ENCODE measurements around the gene MESP1.

MESP1 gene

DNA sequence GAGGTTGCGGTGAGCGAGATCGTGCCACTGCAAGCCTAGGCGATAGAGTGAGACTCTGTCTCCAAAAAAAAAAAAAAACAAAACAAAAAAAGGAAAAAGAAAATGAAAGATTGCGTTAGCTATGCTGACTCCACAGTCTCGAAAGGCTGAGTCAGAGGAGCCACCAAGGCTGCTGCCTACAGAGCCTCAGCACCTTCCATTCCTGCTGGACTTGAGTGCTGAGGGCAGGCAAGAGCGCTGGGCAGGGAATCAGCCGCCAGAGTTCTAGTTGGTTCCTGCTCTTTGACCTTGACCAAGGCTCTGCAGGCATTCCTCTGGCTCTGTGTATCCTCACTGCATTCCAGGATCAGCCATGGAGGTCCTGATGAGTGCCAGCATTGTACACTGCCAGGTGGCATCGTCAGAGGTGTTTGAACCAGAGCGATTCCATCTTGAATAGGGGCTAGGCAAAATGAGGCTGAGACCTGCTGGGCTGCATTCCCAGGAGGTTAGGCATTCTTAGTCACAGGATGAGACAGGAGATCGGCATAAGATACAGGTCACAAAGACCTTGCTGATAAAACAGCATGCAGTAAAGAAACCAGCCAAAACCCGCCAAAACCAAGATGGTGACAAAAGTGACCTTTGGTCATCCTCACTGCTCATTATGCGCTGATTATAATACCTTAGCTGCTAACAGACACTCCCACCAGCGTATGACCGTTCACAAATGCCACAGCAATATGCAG, 31.0 kb upstream of the MESP1 start:
- in situ Hi-C loops (cut with HindIII; ENCODE audit: low sequenced_read_pairs) = no loop called here

DNA sequence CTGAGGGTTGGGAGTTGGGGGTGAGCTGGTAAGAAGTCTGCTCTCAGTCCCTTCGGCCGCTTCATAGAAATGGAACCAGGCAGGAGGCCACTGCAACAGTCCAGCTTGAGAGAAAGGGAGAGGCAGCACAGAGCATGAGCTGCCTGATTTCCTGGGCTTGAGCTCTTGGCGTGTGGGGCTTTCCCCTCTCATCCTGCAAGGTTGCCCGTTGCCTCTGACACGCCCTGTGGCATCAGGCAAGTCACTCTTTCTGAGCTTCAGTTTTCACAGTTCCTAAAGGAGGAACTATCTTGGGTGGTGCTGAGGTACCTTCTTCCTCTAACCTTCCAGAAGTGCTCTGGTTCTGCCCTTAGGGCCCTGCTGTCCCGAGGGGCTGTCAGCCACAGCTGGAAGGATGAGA, 30.0 kb upstream of the MESP1 start:
- in situ Hi-C loops (cut with HindIII; ENCODE audit: low sequenced_read_pairs) = no loop called here

DNA sequence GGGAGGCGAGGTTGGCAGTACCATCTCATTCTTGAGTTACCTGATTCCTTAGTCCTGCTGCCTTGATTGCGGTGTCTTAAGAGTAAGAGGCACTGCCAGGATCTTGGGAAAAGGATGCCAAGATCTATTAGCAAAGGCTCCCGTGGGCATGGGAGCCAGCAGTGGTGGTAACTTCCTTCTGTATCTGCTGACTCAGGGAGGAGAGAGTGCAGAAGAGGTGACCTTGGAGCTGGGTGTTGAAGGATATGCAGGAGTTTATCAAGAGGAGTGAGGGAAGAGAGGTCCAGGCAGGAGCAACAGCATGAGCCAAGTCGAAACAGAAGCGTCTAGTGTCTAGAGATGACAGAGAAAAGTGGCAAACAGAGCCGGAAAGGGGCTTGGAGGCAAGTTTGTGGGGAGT, 29.6 kb upstream of the MESP1 start:
- in situ Hi-C loops (cut with HindIII; ENCODE audit: low sequenced_read_pairs) = no loop called here

DNA sequence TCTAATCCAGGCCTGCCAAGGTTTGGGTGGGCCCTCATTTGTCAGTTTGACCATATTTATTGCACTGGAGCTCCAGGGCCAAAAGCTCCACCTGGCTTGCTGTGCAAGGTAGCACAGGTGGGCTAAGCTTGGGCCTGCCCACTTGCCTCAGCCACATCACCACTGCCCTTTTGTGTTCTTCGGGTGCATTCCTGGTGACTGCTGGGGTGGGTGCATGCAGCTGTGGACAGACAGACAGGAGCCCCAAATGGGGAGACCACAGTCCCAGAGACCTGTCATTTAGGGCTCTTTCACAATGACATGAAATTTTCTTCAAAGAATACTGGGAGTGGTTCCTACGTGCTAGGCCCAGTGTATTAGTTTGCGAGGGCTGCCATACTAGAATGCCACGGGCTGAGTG, 27.8 kb upstream of the MESP1 start:
- in situ Hi-C loops (cut with HindIII; ENCODE audit: low sequenced_read_pairs) = no loop called here

DNA sequence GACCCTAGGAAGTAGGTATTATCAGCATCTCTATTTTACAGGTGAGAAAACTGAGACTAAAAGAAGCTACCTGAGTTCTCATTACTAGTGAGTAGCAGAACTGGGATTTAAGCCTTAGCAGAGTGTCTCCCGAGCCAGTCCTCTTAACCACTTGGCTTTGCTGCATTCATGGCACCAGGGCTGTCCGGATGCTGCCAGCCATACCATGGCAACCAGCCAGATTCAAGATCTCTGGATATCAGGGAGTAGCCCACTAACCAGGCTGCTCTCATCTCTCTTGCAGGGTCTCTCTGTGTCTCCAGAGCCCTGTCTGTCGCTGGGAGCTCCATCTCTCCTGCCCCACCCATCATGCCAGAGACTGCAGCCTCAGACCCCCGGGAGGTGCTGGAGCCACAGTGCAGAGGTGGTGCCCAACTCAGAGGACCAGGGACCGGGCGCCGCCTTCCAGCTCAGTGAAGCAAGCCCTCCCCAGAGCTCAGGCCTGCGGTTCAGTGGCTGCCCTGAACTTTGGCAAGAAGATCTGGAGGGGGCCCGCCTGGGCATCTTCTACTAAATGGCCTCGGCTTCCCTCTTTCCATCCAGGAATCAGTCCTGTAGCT, 26.8 kb upstream of the MESP1 start:
- in situ Hi-C loops (cut with HindIII; ENCODE audit: low sequenced_read_pairs) = no loop called here

DNA sequence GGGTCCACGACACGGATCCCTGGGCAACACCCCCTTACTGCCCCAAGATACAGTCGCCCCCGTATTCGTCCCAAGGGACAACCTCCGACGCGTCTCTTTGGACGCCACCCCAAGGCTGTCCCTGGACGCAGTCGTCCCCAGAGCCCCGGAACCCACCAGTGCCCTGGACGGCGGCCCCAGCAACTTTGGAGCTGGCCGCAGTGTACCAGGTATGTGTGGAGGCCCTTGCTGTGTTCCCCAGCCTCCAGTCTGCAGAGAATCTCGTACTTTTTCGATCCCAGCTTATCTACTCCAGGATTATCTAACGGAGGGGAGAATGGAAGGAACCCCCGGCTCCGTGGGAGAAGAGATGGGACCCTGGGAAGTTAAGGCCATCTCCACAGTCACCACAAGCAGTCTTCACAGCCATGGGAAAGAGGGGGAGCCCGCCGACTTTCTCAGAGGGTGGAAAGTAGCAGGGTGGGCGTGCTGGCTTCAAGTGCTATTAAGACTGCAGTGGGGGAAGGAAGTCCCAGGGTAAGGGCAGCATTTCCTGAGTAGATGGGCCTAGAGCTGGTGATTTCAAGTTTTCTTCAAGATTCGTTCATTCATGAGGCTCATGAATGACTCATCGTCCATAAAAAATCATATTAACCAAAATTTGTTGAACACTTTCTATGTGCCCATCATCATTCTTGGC, 26.2 kb upstream of the MESP1 start:
- in situ Hi-C loops (cut with HindIII; ENCODE audit: low sequenced_read_pairs) = no loop called here

DNA sequence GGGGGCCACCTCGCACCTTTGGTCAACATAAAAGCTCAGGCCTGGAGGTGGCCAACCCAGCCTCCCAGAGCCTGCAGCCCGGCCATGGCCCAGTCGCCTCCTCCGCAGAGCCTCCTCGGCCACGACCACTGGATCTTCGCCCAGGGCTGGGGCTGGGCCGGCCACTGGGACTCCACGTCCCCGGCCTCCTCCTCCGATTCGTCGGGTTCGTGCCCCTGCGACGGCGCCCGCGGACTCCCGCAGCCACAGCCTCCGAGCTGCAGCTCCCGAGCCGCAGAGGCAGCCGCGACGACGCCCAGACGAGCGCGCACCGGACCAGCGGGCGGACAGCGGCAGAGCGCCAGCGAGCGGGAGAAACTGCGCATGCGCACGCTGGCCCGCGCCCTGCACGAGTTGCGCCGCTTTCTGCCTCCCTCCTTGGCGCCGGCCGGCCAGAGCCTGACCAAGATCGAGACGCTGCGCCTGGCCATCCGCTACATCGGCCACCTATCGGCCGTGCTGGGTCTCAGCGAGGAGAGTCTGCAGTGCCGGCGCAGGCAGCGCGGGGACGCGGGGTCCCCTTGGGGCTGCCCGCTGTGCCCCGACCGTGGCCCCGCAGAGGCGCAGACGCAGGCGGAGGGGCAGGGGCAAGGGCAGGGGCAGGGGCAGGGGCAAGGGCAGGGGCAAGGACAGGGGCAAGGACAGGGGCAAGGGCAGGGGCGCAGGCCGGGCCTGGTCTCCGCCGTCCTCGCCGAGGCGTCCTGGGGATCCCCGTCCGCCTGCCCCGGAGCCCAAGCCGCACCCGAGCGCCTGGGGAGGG, 25.4 kb upstream of the MESP1 start, which contains the start of gene MESP2:
Gene MESP2, plus strand, starts transcription at position 59 of the 799 bp plus-strand sequence. Its CDS starts 26 bp downstream, at position 85.
- in situ Hi-C loops (cut with HindIII; ENCODE audit: low sequenced_read_pairs) = no loop called here

DNA sequence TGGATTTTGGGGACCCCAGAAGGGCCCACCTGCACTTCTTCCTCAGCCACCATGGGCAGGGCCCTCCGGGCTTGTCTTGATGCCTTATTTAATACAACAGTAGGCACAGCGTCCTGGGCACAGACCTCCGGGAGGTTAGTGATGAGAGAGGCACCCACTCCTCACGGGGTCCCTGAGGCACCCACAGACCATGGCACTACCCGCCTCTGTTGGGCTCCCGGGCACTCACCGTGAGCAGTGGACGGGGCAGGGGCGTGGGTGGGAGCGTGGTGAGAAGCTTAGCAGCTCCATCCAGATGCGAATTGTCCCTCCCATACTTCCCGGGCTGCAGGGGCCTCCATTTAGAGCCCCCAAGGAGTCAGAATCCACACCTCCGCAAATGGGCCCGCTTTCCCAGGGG, 24.8 kb upstream of the MESP1 start:
- in situ Hi-C loops (cut with HindIII; ENCODE audit: low sequenced_read_pairs) = no loop called here

DNA sequence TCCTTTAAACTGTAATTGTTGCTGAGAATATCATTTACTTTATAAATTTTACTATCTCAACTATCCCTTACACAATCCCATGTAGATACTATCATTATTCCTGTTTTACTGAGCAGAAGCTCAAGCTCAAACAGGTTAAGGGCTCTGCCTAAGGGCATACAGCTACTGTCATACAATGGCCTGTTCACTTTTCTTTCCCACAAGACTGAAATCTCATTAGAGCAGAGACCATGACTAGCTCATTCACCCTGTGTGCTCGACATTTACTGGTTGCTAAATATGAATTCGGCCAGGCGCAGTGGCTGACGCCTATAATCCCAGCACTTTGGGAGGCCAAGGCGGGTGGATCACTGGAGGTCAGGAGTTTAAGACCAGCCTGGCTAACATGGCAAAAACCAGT, 23.4 kb upstream of the MESP1 start:
- in situ Hi-C loops (cut with HindIII; ENCODE audit: low sequenced_read_pairs) = no loop called here

DNA sequence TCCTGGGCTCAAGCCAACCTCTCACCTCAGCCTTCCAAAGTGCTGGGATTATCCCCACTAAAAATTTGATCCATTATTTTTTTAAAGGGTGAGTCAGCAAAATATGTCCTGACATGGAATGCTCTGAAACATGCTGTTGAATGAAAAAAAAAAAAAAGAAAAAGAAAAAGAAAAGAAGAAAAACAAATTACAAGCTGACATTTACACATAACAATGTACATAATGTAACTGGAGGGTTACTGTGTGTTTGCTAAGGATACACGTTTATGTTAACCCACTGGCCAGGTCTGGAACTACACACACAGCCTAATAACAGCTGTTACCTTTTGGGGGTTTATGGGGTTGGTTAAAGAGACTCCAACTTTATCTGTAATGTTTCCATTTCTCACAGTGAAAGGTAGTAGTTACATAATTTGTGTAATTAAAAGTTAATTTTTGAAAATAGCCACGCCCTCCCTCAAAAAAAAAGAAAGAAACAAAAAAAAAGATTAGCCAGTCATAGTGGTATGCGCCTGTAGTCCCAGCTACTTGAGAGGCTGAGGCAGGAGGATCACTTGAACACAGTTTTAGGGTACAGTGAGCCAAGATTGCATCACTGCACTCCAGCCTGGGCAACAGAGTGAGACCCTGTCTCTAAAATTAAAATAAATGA, 22.0 kb upstream of the MESP1 start:
- in situ Hi-C loops (cut with HindIII; ENCODE audit: low sequenced_read_pairs) = no loop called here

DNA sequence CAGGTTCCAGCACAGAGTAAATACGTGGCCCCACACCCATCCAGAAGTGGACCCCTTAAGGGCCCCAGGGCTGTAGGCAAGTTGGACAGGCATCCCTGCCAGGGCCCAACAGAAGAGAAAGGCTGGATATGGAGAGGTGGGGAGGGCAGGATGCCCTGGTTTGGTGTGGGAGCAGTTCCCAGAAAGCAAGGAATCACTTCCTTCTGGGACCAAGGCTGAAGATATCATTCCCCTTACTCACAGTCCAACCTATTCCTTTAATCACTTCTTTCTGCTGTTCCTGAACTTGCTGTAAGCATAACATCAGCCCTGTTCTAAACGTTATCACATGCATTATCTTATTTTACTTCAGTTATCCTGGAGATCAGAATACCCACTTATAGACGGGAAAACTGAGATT, 19.0 kb upstream of the MESP1 start:
- in situ Hi-C loops (cut with HindIII; ENCODE audit: low sequenced_read_pairs) = no loop called here

DNA sequence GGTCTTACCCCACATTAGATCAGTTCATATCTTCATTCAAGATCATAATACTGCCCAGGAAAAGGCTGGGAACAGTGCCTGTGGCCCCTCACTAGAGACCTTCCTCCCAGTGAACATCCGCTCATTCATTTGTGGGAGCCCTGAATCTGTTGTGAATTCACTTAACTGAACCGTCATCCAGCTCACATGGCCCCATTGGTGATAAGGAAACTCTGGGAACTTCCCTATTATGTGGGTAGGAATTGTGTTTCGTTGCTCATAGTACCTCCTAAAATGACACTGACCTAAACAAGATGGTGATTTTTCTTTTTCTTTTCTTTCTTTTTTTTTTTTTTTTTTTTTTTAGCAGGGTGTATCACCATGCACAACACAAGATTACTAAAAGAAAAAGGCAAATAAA, 18.3 kb upstream of the MESP1 start:
- in situ Hi-C loops (cut with HindIII; ENCODE audit: low sequenced_read_pairs) = no loop called here

DNA sequence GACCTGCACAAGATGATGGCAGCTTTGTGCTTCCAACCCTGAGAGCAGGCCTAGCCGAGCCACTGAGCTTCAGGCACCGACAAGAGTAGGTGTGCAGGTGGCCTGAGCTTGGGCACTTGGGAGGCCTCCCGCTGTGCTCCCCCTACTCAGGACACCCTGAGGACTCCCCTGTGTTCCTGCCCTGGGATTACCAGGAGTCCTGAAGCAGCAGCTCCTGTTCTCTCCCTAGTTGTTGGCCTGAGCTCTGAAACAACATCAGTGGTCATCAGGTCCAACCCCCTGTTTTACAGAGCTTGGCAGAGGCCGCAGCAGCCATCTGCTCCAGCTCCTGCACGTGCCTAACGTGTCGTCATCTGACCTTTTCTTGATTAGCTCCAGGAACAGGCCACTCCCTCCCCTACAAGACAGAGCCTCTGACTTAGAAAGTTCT, 17.0 kb upstream of the MESP1 start:
- in situ Hi-C loops (cut with HindIII; ENCODE audit: low sequenced_read_pairs) = no loop called here

DNA sequence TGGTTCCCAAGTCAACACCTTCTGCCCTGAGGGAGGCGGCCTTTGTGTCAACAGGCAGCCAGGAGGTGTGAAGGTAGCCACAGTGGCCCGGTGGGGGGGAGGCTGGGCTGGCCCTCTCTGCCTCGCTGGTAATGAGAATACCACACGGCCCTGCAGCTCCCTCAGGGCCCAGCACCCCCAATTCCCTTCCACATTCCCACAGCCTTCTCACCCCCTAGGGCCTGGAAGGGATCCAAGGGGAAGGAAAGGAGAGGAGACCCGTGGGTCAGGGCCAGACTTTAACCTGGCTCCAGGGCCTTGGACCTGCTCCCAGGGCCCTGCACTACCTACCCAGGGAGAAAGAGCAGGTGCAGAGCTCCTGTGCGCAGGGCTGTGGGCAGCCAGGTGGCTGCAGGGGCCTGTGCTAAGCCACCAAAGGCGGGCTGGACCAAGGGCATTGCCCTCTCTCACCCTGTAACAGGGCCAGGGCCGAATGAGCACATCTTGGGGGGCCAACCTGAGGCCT, 16.4 kb upstream of the MESP1 start:
- in situ Hi-C loops (cut with HindIII; ENCODE audit: low sequenced_read_pairs) = no loop called here

DNA sequence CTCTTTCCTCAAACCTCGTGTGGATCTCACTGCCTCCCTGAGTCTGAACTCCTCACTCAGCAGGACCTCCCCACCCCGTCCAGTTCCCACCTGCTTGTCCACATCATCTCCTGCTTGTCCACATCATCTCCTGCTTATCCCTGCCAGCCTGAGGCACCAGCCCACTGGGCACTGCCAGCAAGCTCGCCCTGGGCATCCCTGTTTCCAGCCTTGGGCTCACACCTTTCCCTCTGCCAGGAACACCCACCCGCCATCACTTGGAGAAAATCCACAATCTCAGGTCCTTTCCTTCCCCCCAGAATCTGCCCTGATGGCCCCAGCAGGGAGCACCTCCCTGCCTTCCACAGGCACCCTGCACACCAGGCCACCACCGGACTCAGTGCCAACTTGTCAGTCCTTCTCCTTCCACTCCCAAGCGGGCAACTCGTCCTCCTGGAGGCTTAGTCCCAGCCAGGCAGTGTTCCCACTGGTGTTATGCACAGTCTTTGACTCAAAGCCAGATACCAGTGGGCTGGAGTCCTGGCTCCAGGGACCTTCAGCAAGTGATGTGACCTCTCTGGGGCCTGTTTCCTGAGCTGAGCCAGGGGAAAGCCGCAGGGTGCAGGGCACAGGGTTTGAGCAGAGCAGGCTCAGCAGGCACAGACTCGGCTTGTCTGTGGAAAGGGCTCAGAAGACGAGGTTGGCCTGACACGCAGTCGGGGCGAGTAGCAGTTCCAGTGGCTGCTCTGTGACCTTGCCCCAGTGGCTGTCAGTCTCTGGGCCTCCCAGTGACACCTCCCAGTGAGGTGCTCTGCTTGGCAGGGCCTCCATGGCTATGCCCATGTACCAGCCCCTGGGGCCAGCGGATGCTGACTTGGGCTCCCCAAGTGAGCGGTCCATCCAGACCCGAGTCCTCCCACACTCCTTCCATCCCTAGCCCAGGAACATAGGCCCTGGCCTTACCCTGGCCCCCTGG, 15.6 kb upstream of the MESP1 start:
- in situ Hi-C loops (cut with HindIII; ENCODE audit: low sequenced_read_pairs) = no loop called here

DNA sequence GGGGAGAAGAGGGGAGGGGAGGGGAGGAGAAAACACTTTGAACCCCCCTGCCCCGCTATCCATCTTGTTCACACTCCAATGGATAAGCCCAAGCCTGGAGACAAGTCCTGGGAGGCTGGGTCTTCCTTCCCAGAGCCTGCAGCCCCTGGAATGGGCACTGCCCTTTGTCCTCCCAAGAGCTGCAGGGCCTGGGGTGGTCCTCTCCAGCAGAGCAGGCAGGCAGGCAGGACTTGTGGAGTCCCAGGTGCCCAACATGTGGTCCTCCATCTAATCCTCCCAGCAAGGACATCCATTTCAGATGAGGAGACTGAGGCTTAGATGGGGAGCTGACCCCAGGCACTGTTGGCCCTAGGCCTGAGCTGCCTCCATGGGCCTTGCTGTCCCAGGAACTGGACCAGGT, 14.6 kb upstream of the MESP1 start:
- in situ Hi-C loops (cut with HindIII; ENCODE audit: low sequenced_read_pairs) = no loop called here

DNA sequence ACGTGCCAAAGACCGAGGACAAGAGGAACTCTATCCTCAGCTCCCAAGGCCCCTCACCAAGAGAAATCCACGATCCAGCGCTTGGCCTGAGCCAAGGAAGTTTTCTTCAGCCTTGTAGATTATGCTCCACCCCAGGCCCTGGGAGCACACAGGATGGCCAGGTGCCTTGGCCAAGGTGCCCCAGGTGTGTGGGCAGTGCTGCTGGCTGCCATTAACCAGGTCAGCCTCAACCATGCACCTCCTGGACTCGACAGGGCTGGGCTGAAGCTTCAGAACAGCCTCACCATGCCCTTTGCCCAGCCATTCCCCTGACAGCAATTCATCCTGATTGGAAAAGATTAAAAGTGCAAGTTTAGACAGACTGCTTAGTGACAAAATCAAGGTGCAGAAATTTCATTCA, 10.9 kb upstream of the MESP1 start:
- in situ Hi-C loops (cut with HindIII; ENCODE audit: low sequenced_read_pairs) = loop anchor here (5.0 kb wide), 1 partner anchor 115 kb away; no protein-coding TSS in a partner anchor

DNA sequence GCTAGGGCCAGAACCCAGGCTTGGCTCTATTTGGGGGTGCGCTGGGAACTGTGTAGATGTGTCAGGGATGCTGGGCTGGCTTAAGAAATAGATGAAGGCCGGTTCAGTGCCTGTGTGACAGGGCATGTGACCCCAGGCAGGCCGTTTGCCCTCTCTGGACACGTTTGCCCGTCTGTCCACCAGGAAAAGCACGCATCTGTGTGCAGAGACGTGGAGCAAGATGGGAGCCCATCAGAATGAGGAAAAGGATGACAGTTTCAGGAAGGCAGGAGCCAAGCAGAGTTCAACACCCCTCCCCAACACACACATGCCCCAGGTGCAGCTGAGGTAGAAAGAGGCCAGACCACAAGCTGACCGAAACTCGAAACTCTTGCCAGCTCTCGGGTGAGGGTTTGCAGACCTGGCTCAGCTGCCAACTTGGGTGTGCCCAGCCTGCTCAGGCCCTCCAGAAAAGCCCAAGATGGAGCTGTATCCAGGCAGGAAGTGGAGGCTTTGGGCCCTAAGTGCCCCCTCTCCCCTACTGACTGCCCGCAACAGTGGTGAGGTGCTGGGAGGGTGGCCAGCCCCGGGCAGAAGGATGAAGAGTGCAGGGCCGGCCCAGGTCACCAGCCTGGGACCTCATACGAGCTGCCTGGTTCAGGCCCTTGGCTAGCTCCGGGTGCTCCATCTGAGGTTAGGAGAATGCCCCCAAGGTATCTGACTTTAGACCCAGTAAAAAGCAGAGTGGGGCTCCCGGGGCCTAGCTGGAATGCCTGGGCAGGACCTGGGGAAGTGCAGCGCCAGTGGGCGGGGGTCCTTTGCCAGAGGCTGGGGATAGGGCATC, 10.2 kb upstream of the MESP1 start:
- in situ Hi-C loops (cut with HindIII; ENCODE audit: low sequenced_read_pairs) = loop anchor here (5.0 kb wide), 1 partner anchor 116 kb away; no protein-coding TSS in a partner anchor
